AG09309 (cell line): Measurements from ENCODE around the gene KLC4.

ENCODE experiments used
- DNase-seq: peaks from one replicate; pipeline ENCODE4 v3.0.0-alpha.2; 2010; ENCODE audit warnings: low read depth
- H3K4me3 ChIP-seq: 2 replicates; pipeline ENCODE4 v1.5.1; 2011; ENCODE audit warnings: mild to moderate bottlenecking, low read depth, low read length, moderate library complexity; ENCODE audit not compliant: control insufficient read depth
- TF ChIP-seq, protein P1 (sequence below): IDR thresholded peaks from 2 replicates; pipeline ENCODE4 v1.5.1; 2011; ENCODE audit warnings: mild to moderate bottlenecking, low read depth, low read length, inconsistent platforms; ENCODE audit not compliant: insufficient read depth, control insufficient read depth; ENCODE audit errors: missing control alignments

The KLC4 gene

DNA sequence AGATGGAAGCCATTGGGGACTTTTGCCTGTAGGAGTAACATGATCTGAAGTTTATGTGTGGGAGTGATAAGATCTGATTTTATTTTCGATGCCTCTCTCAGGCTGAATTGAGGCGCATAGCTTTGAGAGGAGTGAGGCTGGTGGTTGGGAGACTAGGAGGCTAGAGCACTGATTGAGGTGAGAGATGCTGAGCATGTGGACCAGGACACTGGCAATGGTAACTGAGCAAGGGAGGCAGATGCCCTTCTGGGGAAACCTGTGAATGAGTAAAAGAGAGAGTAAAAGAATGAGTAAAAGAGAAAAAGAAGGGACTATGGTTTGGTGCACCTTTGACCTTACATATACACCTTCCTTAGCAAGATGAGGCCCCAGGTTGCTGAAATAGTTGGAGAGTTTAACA lies 35.0 kb upstream of the KLC4 start:
- no peak for DNase-seq
- no peak overlapping the region for H3K4me3 ChIP-seq
- TF ChIP-seq, protein P1, sequence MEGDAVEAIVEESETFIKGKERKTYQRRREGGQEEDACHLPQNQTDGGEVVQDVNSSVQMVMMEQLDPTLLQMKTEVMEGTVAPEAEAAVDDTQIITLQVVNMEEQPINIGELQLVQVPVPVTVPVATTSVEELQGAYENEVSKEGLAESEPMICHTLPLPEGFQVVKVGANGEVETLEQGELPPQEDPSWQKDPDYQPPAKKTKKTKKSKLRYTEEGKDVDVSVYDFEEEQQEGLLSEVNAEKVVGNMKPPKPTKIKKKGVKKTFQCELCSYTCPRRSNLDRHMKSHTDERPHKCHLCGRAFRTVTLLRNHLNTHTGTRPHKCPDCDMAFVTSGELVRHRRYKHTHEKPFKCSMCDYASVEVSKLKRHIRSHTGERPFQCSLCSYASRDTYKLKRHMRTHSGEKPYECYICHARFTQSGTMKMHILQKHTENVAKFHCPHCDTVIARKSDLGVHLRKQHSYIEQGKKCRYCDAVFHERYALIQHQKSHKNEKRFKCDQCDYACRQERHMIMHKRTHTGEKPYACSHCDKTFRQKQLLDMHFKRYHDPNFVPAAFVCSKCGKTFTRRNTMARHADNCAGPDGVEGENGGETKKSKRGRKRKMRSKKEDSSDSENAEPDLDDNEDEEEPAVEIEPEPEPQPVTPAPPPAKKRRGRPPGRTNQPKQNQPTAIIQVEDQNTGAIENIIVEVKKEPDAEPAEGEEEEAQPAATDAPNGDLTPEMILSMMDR = no peak

DNA sequence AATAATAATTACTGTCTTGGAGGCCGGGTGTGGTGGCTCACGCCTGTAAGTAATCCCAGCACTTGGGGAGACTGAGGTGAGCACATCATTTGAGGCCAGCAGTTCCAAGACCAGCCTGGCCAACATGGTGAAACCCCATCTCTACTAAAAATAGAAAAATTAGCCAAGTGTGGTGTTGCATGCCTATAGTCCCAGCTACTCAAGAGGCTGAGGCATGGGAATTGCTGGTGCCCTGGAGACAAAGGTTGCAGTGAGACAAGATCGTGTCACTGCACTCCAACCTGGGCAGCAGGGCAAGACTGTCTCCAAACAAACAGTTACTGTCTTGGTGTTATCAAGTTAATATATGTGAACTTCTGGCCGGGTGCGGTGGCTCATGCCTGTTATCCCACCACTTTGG lies 33.1 kb upstream of the KLC4 start:
- no peak for DNase-seq
- TF ChIP-seq, protein P1 = no peak
- no peak overlapping the region for H3K4me3 ChIP-seq

GRCh38 chr6:43029120-43029519 lies 30.3 kb upstream of the KLC4 start:
- DNase-seq = no peak
- TF ChIP-seq, protein P1 = no peak
- no peak overlapping the region for H3K4me3 ChIP-seq

DNA sequence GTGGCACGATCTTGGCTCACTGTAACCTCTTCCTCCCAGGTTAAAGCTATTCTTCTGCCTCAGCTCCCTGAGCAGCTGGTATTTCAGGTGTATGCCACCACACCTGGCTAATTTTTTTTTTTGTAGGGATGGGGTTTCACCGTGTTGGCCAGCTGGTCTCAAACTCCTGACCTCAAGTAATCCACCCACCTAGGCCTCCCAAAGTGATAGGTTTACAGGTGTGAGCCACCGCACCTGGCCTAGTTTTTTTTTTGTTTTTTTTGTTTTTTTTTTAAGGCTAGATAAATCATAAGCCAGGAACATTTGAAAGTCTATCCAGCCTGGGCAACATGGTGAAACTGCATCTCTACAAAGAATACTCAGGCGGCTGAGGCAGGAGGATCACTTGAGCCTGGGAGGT lies 27.1 kb upstream of the KLC4 start:
- TF ChIP-seq, protein P1 = no peak
- H3K4me3 ChIP-seq = no peak overlapping the region
- DNase-seq = no peak

DNA sequence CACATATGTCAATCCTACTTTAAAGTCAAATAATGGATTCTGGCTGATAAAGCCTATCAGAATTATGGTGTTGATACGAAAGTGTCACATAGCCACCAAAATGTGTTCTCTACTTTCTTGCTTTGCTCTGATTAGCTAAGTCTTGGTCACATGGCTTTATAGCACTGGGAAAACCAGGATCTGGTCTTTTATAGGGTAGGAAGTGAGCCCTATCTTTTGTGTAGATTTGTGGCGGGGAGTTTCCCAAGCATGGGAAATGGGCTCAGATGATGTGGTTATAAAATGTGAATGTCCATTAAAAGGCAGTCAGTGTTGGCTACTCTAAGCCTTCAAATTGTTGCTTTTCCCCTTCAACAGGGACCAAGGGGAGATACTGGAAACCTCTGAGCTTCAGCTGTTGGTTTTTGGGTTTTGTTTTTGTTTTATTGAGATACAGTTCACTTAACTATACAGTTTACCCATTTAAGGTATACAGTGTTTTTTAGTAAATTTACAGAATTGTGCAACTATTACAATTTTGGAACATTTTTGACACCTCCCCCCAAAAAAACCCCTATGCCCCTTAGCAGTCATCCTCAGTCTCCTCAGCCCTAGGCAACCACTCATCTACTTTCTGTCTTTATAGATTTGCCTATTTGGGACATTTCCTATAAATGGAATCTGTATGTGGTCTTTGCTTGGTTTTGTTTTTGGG lies 25.8 kb upstream of the KLC4 start:
- DNase-seq = no peak
- TF ChIP-seq, protein P1 = no peak
- no peak overlapping the region for H3K4me3 ChIP-seq

DNA sequence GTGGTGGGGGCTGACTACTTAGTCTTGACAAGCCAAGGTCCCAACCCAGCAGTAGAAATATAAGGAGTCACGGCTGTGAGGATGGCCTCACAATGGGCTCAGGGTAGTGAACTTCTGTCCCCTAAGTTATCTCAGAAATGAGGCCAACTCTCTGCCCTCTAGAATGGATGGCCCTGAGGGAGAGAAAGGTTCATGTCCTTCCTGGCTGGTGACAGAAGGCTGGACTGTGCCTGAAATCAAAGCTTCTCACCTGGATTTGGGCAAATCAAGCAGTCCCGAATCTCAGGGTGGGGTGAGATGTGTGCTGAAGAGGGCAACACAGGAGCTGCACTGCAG lies 25.3 kb upstream of the KLC4 start:
- TF ChIP-seq, protein P1 = no peak
- DNase-seq = no peak
- no peak overlapping the region for H3K4me3 ChIP-seq

DNA sequence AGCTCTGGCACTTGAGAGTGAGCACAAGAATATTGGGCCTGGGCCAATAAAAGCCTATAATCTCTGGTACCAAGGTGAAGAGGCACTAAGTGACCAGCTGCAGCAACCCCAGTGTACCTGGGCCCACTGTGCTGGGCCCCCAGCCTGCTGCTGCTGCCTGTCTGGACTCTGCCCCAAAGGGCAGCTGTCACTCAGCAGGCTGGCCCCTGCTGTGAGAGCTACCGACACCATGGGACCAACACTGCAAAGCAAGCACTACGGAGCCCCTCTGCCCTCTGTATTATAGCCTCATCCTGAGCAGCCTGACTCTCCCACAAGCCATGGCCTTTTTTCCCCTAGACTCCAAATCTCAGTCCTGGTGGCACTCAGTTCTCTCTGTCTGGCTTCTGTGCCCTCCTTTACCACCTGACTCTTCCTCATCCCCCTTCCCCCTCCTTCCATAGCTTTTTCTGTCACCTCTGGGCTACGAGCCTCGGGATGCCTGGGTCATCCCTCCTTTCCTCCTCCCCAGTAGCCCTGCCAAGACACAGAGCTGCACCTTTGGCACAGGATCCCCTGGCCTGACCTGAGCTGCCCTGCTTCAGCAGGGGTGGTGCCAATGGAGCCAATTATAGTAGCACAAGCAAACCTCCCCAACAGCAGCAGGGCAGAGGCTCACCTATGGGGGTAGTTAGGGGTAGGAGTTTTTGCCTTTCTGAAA lies 23.8 kb upstream of the KLC4 start:
- TF ChIP-seq, protein P1 = no peak
- DNase-seq = no peak

More for the DNA sequence above, 23.8 kb upstream of the KLC4 start:
- no peak overlapping the region for H3K4me3 ChIP-seq
